IPS-15b (cell line): Measurements from ENCODE around the gene PAM16.
A peak's percentile ranks its signal among the peaks of the same experiment; 100 is the strongest.

Experiments used
- H3K27me3 ChIP-seq: one replicate; pipeline ENCODE4 v1.6.1; 2013; ENCODE audit warnings: low read length; ENCODE audit not compliant: control insufficient read depth, insufficient read depth
- H3K36me3 ChIP-seq: one replicate; pipeline ENCODE4 v1.6.1; 2013; ENCODE audit warnings: low read length; ENCODE audit not compliant: control insufficient read depth, insufficient read depth
- H3K4me1 ChIP-seq: one replicate; pipeline ENCODE4 v1.6.1; 2013; ENCODE audit warnings: mild to moderate bottlenecking, low read length; ENCODE audit not compliant: control insufficient read depth, insufficient read depth
- H3K4me3 ChIP-seq: one replicate; pipeline ENCODE4 v1.5.1; 2013; ENCODE audit warnings: low read depth, low read length
- H3K9ac ChIP-seq: one replicate; pipeline ENCODE4 v1.6.1; 2013; ENCODE audit warnings: low read depth, mild to moderate bottlenecking, low read length
- H3K9me3 ChIP-seq: one replicate; pipeline ENCODE4 v1.6.1; 2013; ENCODE audit warnings: mild to moderate bottlenecking, low read length; ENCODE audit not compliant: control insufficient read depth, insufficient read depth

The PAM16 gene

GRCh38 chr16:4316108-4316863 is 34.8 kb downstream of the PAM16 start:
- no peaks in the 10 kb centered on the region for H3K9me3 ChIP-seq
- peaks cover 14% of the 10 kb centered on the region for H3K4me1 ChIP-seq
- H3K9ac ChIP-seq = peak overlapping the region; percentile 47
- H3K36me3 ChIP-seq = no peaks in the 10 kb centered on the region
- H3K4me3 ChIP-seq = peak overlapping the region; percentile 79
- peaks cover 9% of the 10 kb centered on the region for H3K27me3 ChIP-seq

- Histone ChIP-seq H3K9ac (peak within 1 kb of the TSS; percentile 47), H3K4me3 (peak within 1 kb of the TSS; percentile 79), H3K9me3 (no peaks in the 10 kb centered on the region), H3K27me3 (peaks cover 9% of the 10 kb centered on the region), H3K4me1 (peaks cover 14% of the 10 kb centered on the region), H3K36me3 (no peaks in the 10 kb centered on the region)
Measured at GRCh38 chr16:4315186-4316107, 35.7 kb downstream of the PAM16 start, which contains the start of gene GLIS2. Gene GLIS2 (plus strand): TSS chr16:4316067. CDS start chr16:4332281, 16,214 bp downstream.

GRCh38 chr16:4314532-4315185 is 36.5 kb downstream of the PAM16 start:
- Histone ChIP-seq H3K4me1 (peaks cover 14% of the 10 kb centered on the region), H3K9ac (no peak overlapping the region), H3K36me3 (no peaks in the 10 kb centered on the region), H3K4me3 (peak overlapping the region; percentile 59), H3K27me3 (peaks cover 9% of the 10 kb centered on the region), H3K9me3 (no peaks in the 10 kb centered on the region)

- Histone ChIP-seq H3K4me3 (no peak overlapping the region), H3K9ac (no peak overlapping the region), H3K9me3 (no peaks in the 10 kb centered on the region)
Measured at GRCh38 chr16:4313563-4314531, 37.3 kb downstream of the PAM16 start.

GRCh38 chr16:4309833-4310266 is 41.3 kb downstream of the PAM16 start:
- no peaks in the 10 kb centered on the region for H3K36me3 ChIP-seq
- no peak overlapping the region for H3K4me3 ChIP-seq
- H3K9me3 ChIP-seq = no peaks in the 10 kb centered on the region
- peaks cover 9% of the 10 kb centered on the region for H3K27me3 ChIP-seq
- no peak overlapping the region for H3K9ac ChIP-seq
- peaks cover 11% of the 10 kb centered on the region for H3K4me1 ChIP-seq

More at GRCh38 chr16:4313563-4314531, 37.3 kb downstream of the PAM16 start:
- Histone ChIP-seq H3K27me3 (peaks cover 9% of the 10 kb centered on the region), H3K4me1 (peaks cover 13% of the 10 kb centered on the region), H3K36me3 (no peaks in the 10 kb centered on the region)

GRCh38 chr16:4309102-4309832 is 41.9 kb downstream of the PAM16 start:
- no peak overlapping the region for H3K9ac ChIP-seq
- peaks cover 9% of the 10 kb centered on the region for H3K4me1 ChIP-seq
- no peaks in the 10 kb centered on the region for H3K9me3 ChIP-seq

GRCh38 chr16:4307215-4308037 is 43.7 kb downstream of the PAM16 start:
- H3K27me3 ChIP-seq = no peaks in the 10 kb centered on the region
- peak overlapping the region; percentile 71 for H3K9ac ChIP-seq
- no peaks in the 10 kb centered on the region for H3K36me3 ChIP-seq
- peaks cover 9% of the 10 kb centered on the region for H3K4me1 ChIP-seq
- H3K4me3 ChIP-seq = peak overlapping the region; percentile 92
- no peaks in the 10 kb centered on the region for H3K9me3 ChIP-seq

More at GRCh38 chr16:4309102-4309832, 41.9 kb downstream of the PAM16 start:
- H3K27me3 ChIP-seq = peaks cover 4% of the 10 kb centered on the region
- H3K4me3 ChIP-seq = no peak overlapping the region
- H3K36me3 ChIP-seq = no peaks in the 10 kb centered on the region

- Histone ChIP-seq H3K36me3 (peaks cover 2% of the 10 kb centered on the region), H3K9me3 (no peaks in the 10 kb centered on the region), H3K9ac (peak overlapping the region; percentile 71), H3K4me1 (peaks cover 9% of the 10 kb centered on the region), H3K27me3 (no peaks in the 10 kb centered on the region), H3K4me3 (peak overlapping the region; percentile 92)
Measured at GRCh38 chr16:4306470-4307214, 44.5 kb downstream of the PAM16 start.

GRCh38 chr16:4303973-4304372 is 47.1 kb downstream of the PAM16 start:
- Histone ChIP-seq H3K9me3 (no peaks in the 10 kb centered on the region), H3K4me1 (peaks cover 9% of the 10 kb centered on the region), H3K9ac (no peak overlapping the region), H3K36me3 (peaks cover 6% of the 10 kb centered on the region), H3K27me3 (no peaks in the 10 kb centered on the region), H3K4me3 (no peak overlapping the region)
